Medulla oblongata (tissue), 1 donor: ENCODE results near the gene PLCG2.
"Not testable (repeated sequence)": the region's sequence is repeated elsewhere in the genome, so short reads cannot be mapped to it uniquely, and the experiment has no call there.

Experiments used
- DNase-seq: peaks from one replicate; pipeline ENCODE4 v3.0.0-alpha.2; 2015; ENCODE audit errors: extremely low spot score

PLCG2 gene

DNA sequence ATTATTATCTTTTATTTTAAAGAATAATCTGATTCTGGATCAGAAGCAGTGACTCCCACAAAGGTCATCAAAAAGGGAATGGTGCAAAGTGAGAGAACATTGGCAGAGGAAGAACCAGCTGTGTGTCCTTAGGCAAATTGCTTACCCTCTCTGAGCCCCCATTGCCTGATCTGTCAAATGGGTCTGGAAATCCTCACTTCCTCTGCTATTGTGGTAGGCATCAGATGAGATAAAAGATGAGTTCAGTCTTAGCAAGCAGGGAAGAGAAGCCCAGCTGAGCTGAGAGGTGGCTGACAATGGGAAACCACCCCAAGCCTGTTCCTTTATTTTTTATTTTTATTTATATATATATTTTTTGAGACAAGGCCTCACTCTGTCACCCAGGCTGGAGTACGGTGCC, 24.2 kb upstream of the PLCG2 start:
- DNase-seq, result no peak

DNA sequence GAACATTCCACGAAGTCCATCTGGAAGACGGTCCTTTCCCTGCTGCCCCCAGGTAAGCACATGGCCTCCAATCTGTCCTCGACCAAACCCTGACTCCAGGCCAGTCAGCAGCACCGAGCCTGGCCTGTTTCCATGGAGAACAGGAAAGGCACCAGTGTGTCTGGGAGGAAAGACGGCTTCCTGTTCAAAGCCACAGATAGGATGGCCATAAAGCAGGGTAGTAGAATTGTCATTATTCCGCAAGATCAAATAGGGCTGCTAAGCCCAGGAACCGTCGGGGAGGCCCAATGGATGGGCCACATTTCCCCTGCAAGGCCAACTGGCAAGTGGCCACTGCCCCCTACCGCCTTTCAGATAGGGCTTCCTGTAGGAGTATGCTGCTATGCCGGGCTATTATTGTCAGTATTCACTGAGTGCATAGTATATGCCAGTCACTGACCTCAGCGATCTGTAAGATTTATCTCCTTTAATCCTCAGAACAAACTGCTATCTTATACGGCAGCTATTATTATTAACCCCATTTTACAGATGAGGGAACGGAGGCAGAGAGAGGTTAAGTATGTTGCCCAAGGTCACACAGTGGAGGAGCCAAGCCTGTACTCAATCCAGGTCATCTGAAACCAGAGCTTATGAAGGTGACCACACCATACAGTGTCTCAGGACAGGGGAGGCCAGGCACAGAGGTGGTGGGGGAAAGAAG, 23.0 kb upstream of the PLCG2 start:
- DNase-seq, result peak; percentile 43

DNA sequence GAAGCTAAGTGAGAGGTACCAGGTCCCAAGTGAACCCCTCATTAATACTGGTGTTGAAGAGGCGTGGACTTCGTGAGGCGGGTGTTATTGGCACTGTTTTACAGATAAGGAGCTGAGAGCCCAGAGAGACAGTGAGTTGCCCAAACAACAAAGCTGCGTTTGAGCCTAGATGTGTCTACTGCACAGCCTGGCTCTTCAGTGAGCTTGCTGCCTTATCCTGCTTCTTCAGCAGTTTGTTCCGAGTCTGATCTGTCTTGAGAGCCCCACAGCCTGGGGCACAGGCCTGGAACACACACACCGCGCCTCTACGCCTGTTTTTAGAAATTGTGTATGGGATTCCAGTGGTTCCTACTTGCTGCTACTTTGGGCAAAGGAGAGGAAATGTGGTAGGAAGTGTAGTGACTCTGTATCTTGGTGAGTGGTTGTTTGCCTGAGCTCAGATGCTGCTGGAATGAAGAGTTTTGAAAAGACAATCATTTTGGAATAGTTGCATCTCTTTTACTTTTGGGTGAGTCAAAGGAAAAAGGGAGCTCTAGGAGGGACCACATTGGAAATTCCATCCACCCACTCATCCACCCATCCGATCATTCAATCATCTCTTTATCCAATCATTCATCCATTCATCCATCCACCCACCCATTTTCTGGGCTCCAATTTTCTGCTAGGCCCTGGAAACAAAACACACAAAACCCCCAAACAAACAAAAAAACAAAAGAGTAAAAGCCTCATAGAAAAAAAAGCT, 22.3 kb upstream of the PLCG2 start:
- no peak for DNase-seq

DNA sequence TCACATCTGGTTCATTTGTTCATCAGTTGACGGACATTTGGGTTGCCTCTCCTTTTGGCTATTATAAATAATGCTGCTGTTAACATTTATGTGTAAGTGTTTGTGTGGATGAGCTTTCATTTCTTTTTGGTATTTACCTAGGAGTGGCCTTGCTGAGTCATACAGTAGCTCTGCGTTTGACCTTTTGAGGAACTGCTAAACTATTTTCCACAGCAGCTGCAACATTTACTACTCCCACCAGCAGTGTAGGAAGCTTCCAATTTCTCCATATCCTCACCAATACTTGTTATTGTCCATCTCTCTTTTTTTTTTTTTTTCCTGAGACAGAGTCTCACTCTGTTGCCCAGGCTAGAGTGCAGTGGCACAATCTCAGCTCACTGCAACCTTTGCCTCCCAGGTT, 20.7 kb upstream of the PLCG2 start:
- DNase-seq, result no peak

DNA sequence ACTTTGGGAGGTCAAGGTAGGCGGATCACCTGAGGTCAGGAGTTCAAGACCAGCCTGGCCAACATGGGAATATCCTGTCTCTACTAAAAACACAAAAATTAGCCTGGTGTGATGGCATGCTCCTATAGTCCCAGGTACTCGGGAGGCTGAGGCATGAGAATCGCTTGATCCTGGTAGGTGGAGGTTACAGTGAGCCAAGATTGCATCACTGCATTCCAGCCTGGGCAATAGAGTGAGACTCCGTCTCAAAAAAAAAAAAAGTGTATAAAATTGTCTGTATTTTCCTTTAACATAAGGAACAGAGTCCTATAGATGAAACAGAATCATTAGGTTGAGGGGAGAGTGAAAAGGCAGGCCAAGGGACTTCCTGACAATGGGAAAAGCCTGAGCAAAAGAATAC, 16.8 kb upstream of the PLCG2 start:
- not testable (repeated sequence) for DNase-seq

DNA sequence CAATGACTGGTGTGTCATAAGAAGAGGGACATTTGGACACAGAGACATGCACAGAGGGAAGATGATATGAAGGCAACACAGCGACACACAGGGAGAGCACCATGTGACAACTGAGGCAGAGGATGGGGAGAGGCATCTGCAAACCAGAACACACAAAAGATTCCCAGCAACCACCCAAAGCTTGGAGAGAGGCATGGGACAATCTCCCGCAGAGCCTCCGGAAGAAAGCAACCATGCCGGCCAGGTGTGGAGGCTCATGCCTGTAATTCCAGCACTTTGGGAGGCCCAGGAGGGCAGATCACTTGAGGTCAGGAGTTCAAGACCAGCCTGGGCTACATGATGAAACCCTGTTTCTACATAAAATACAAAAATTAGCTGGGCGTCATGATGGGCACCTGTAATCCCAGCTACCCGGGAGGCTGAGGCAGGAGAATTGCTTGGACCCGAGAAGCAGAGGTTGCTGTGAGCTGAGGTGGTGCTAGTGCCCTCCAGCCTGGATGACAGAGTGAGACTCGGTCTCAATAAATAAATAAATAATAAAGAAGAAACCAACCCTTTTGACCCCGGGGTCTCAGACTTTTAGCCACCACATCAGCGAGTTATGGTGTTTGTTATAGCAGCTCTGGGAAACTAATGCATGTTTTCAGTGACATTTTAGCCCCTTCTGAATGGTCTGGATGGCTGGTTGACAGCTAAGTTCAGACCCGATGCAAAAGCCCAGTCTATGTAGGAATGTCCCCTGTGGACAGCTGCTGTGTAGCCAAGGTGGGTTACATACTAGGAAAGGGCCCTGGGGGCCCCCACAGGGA, 13.8 kb upstream of the PLCG2 start:
- DNase-seq, result no peak

DNA sequence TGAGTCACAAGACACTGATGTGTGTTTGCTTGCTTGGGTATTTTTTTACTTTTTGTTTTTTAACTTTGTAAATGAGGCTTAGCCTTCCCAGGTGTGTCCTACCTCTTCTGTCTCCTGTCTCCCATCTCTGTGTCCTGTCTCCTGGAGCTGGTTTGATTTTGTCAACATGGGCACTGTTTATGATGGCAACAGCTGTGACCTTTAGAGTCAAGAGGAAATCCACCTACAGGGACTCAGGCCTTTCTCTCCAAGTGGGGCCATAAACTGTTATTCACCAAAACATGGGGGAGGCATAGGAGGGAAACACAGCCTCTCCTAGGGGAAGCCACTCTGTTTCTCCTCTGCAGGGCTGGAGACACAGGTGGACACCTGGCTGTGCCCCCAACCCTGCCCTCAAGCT, 13.1 kb upstream of the PLCG2 start:
- DNase-seq, result no peak

DNA sequence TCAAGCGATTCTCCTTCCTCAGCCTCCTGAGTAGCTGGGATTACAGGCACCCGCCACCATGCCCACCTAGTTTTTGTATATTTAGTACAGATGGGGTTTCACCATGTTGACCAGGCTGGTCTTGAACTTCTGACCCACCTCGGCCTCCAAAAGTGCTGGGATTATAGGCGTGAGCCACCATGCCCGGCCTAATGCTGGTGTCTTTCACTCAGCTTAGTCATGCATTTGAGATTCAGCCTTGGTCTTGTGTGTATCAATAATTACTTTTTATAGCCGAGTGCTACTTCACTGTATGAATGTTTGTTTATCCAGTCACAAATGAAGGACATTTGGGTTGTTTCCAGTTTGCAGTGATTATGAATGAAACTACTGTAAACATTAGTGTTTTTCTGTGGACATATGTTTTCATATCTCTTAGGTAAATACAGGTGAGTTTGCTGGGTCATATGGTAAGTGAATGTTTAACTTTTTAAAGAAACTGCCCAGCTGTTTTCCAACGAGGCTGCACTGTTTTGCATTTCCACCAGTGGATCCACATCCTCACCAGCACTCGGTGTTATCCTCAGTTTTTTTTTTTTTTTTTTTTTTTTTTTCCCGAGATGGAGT, 11.0 kb upstream of the PLCG2 start:
- DNase-seq, result no peak

DNA sequence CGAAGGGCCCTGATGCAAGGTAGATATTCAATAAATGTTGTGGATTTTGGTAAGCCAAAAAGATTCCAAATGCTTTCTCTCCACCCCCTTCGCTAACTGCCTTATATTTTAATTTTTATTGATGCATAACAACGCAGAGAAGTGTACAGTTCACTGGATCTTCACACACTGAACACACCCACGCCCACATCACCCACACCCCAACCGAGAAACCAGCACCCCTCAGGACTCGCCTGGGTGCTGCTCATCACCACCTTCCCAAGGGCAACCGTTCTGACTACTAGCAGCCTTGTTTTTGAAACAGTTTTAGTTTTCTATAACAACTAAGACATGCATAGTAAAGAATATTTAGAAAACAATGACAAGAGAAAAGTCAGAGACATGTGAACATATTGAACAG, 9.1 kb upstream of the PLCG2 start:
- DNase-seq, result no peak

DNA sequence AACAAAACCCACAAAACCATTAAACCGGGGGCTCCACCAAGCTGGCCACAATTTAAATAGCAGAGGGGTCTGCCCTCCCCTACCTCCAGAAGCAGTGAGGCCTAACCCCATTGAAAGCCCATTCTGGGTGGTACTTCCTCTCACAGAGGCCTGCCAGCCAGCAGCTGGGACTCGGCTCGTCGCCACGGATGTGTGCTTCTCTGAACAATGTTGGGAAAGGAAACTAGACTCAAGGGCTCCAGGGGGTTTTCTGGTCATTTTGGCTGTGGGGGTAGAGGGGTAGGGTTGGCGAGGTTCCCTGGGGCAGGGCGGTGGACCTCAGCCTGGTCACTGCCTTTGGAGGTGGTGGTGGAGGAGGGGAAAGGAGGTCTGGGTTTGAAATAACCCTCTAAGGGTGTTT, 4.7 kb upstream of the PLCG2 start:
- DNase-seq, result no peak

DNA sequence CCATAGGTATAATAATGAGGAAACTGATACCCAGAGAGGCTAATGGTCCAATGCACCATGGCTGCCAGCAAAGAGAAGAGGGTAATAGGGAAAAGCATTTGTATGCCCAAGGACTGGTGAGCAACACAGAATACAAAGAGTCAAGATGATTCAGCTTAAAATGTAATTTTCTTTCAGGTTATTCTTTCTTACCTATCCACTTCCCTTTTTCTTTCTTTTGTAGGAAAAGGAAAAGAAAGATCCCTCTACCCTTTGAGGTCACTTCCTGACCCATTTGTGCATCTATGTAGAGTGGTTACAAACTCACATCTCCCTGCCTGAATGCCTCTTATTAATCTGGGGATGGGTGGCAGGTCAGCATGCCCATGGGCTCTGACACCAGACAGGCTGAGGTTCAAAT, 3.5 kb upstream of the PLCG2 start:
- no peak for DNase-seq

DNA sequence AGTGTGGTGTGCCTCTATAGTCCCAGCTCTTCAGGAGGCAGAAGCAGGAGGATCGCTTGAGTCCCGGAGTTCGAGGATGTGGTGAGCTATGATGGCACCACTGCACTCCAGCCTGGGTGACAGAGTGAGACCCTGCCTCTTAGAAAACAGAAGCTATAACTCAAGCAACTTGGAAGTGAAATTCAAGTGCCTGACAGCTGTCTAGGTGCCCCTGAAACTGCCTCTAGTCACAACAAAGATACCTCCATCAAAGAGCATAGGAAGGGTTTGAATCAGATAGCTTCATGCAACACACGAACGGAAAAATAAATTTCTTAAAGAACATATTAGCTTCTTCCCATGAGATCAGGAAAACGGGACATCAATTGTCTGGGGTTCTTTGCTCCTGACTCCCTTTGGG, 860 bp upstream of the PLCG2 start:
- DNase-seq, result no peak

DNA sequence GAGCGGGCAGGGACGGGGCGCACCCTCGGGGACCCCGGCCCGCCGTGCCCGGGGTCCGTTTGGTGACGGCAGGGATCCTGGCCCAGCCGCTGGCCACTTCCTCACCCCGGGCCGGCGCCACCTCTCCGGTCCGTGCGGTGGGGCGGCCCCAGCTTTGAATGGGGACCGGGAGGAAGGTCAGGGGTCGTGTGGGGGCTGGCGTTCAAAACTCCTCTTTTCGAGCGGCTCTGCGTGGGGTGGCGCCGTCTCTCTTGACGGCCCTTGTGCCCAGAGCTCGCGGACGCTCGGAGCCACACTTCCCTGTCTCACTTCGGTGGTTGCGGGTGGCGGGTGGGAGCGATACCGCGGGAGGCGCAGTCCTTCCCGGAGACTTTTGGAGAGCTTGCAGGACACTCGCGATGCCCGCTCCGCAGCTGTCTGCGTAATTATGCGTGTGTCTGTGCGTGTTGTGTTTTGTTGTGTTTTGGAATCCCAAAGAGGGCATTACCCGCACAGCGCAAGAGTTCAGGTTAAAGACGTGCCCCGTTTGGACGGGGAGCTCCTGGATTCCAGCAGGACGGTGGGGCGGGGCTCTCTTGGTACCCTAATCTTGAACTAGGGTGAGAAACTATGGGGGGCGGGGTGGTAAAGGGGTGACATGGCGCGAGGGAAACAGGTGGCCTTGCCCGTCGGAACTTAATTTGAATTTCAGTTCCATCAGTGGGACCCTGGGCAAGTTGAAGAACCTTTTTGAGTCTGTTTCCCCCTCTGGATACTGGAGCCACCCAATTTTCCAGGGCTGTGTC, 637 bp downstream of the PLCG2 start:
- no peak for DNase-seq

DNA sequence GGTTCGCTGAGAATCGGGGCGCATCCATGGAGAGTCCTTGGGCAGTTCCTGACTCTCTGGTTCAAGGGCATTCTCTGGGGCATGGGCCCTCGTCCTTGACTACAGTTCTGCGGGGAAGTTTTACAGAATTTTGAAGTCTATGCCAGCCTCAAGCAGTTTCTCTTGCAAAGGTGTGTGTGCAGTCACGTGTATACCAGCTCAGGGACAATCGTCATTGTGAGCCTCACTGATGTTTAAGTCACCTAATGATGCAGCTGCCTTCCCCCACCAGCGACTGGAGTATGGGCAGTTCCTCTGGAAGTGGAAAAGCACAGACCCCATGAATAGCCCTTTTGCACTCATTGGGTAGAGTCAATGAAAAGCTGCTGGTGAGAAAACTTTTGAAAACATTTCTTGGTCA, 1.3 kb downstream of the PLCG2 start:
- no peak for DNase-seq

DNA sequence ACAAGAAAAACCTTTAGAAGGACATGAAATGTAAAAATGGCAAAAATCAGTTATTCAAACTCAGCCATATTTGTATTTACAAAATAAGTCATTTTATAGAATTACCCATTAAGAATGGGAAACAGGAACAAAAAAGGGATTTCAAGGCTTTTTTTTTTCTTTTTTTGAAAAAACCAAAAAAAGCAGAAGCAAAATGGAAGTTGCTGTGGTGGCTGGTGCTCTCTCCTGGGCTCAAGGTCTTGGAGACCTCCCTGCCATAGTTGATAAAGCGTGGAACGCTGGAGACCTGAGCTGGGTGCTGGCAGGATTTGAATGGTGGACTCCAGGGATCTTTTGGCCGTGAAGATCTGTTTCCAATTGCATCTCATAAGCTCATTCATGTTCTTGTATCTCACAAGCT, 3.1 kb downstream of the PLCG2 start:
- DNase-seq, result no peak

DNA sequence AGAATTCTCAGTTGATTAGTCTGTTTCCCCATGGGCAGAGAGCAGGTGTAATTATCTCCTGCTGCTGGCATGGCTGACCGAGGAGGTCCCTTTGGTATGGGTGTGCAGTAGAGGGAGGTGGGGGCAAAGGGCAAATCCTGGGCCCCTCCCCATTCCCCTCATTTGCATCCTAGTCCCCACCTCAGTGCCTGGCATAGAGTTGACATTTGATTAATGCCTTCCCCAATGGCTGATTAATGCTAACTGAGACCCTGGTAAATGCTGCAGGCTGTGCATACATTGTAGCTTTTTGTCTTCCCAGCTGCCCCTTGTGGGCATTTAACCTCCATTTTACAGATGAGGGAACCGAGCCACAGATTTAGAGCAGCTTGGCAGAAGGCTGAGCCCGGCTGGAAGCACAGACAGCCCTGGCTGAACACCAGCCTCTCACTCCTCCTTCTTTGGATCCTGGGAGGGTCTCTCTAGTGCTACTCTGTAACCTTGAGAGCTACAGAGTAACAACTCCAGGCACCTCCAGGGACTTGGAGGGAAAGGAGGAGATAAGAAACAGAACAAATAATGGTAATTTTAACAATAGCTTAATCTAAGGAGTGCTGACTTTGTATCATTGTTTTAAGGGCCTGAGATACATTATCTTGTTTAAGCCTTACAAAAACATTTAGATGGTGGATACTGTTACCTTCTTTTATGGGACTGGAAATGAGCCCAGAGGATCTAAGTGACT, 5.1 kb downstream of the PLCG2 start:
- DNase-seq, result no peak

DNA sequence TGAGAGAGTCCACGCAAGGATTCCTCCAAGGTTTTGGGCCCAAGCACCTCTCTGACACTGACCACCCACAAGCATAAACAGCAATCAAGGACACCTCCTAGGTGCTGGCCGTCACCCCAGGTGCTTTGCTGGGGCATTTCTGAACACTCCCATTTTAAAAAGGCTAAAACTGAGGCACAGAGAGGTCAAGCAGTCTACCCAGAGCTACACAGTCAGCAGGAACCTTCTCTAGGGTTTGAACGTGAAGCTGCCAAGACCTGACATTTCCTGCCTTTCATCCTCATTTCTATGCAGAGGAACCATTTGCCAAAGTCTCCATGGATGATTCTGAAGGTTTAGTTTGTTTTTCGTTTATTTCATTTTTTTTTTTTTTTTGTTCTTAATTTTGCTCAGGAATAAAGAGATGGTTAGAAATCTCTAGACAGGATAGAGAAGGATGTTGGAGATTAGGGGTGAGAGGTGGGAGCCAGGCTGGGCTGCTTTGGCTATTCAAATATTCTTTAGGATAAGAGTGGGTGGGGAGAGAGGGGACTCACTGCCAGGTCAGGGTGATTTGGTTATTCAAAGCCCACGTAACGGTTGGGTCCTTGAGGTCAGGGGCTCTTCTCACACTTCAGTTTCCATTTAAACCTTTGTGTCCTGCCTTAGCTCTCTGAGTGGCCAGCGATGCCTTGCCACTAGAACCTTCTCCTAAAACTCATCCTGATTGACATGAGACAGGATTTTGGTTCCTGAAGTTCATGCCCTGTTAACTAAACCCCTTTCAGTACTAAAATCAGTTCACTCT, 6.2 kb downstream of the PLCG2 start:
- DNase-seq, result no peak

DNA sequence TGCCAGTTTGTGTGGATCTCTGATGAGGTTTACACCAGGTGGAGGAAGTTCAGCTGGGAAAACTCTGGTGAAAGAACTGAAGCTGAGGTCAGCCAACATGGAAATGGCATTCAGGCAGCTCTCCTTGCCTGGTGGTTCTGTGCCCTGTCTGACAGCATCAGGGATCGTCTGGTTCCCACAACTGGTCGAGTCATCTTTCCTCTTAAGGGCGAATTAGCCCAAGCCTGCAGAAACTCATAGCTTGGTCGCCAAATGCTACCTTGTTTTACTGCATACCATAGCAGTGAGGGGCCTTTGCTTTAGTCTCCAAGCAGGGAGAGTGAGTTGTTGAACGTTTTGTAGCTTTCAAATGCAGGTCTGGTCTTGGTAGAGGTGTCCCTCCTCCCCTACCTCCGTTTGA, 7.2 kb downstream of the PLCG2 start:
- DNase-seq, result no peak

DNA sequence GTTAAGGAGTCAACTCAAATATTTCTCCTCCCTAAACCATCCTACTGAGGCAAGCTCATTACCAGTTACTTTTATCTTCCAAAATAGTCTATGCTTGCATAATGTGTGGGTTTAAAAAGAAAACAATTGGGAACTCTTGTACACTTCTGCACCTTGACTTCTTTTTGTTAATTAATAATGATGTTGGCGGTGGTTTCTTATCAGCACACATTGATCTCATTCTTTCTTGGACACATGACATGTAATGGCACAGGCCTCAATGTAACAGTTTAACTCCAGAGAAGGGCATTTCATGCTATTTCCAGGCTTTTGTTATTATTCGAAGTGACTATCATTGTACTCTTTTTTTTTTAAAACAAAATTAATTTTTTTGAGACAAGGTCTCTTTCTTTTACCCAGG, 7.8 kb downstream of the PLCG2 start:
- no peak for DNase-seq

DNA sequence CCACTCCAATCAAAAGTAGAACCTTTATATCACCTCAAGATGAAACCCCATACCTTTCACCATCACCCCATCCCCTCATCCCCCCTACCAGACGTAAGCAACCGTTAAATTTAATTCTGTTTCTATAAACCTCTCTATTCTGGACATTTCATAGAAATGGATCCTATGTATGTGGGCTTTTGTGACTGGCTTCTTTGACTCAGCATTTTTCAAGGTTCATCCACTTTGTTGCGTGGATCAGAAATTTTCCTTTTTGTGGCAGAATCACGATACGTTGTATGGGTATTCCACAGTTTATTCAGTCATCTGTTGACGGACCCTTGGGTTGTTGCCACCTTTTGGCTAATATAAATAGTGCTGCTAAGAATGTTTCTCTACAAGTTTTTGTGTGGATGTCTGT, 8.6 kb downstream of the PLCG2 start:
- DNase-seq, result no peak
